Measurements from ENCODE around the gene NR2F2.

Gene NR2F2

GRCh38 chr15:96314518-96314917, 16.0 kb upstream of the NR2F2 start:
- no peak for TF ChIP-seq CTCF (IDR thresholded peaks at IDR 0.05; ENCODE audit: control extremely low read depth, extremely low read depth, low read depth, missing control alignments)
- ChIA-PET POLR2A (no interaction called here), CTCF (no interaction called here)
- DNase-seq (ENCODE audit: extremely low spot score) = no peak

- POLR2A ChIA-PET = no interaction called here
- no peak for DNase-seq (ENCODE audit: extremely low spot score)
- CTCF ChIA-PET = no interaction called here
- TF ChIP-seq CTCF (IDR thresholded peaks at IDR 0.05; ENCODE audit: control extremely low read depth, extremely low read depth, low read depth, missing control alignments) = no peak
These were observed 15.5 kb upstream of the NR2F2 start for GRCh38 chr15:96314963-96315362.

GRCh38 chr15:96316953-96317629, 13.4 kb upstream of the NR2F2 start:
- POLR2A ChIA-PET = no interaction called here
- CTCF ChIA-PET = interaction anchor here (1.6 kb wide), 1 partner anchor 10 kb away, joined by 6 read pairs; no protein-coding TSS in a partner anchor
- TF ChIP-seq CTCF (IDR thresholded peaks at IDR 0.05; ENCODE audit: control extremely low read depth, extremely low read depth, low read depth, missing control alignments) = no peak
- DNase-seq (ENCODE audit: extremely low spot score) = no peak

GRCh38 chr15:96320107-96320506, 10.4 kb upstream of the NR2F2 start:
- no peak for DNase-seq (ENCODE audit: extremely low spot score)
- ChIA-PET CTCF (interaction anchor here (0.6 to 1.8 kb wide), 3 partner anchors 37 to 915 kb away, joined by 3 to 5 read pairs (median 3); no protein-coding TSS in a partner anchor), POLR2A (no interaction called here)
- no peak for TF ChIP-seq CTCF (IDR thresholded peaks at IDR 0.05; ENCODE audit: control extremely low read depth, extremely low read depth, low read depth, missing control alignments)

GRCh38 chr15:96320703-96321638, 9.5 kb upstream of the NR2F2 start:
- ChIA-PET POLR2A (no interaction called here), CTCF (interaction anchor here (1.3 to 1.8 kb wide), 2 partner anchors 36 to 63 kb away, joined by 3 to 5 read pairs; no protein-coding TSS in a partner anchor)
- DNase-seq (ENCODE audit: extremely low spot score) = no peak
- TF ChIP-seq CTCF (IDR thresholded peaks at IDR 0.05; ENCODE audit: control extremely low read depth, extremely low read depth, low read depth, missing control alignments) = no peak

GRCh38 chr15:96321639-96322535, 8.6 kb upstream of the NR2F2 start:
- TF ChIP-seq CTCF (IDR thresholded peaks at IDR 0.05; ENCODE audit: control extremely low read depth, extremely low read depth, low read depth, missing control alignments) = no peak
- ChIA-PET POLR2A (no interaction called here), CTCF (interaction anchor here (1.8 kb wide), 1 partner anchor 35 kb away, joined by 5 read pairs; no protein-coding TSS in a partner anchor)
- no peak for DNase-seq (ENCODE audit: extremely low spot score)

Measured in GM10248 (cell line).